ENCODE measurements around the gene RCBTB1.
"Not testable (repeated sequence)": the region's sequence is repeated elsewhere in the genome, so short reads cannot be mapped to it uniquely, and the experiment has no call there.

RCBTB1 gene

DNA sequence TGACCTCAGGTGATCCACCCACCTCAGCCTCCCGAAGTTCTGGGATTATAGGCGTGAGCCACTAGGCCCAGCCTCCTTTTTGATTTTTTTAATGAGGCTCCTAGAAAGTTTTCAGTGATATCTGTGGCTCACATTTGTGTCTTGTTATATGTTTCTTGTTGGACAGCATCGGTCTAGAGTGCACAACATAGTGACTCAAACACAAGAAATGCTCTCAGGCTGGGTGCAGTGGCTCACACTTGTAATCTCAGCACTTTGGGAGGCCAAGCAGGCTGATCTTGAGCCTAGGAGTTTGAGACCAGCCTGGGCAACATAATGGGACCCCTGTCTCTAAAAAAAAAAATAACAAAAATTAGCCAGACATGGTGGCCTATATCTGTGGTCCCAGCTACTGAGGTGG, 81.4 kb downstream of the RCBTB1 start:
- DNase-seq = no peak

DNA sequence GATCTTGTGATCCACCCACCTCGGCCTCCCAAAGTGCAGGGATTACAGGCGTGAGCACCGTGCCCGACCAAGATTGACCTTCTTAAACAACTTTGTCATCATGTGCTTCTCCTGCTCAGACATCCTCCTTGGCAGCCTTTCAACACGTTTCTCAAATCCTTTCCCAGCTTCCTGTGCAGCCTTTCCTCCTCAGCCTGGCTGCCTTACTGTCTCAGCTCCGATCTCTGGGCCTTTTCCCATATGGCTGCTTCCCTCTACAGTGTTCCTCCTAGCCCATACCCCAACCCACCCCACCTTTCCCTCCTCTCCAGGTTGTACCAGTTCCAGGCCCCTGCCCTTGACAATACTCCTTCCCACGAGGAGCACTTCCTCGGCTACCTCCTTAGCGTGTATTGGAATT, 82.4 kb downstream of the RCBTB1 start:
- no peak for DNase-seq

DNA sequence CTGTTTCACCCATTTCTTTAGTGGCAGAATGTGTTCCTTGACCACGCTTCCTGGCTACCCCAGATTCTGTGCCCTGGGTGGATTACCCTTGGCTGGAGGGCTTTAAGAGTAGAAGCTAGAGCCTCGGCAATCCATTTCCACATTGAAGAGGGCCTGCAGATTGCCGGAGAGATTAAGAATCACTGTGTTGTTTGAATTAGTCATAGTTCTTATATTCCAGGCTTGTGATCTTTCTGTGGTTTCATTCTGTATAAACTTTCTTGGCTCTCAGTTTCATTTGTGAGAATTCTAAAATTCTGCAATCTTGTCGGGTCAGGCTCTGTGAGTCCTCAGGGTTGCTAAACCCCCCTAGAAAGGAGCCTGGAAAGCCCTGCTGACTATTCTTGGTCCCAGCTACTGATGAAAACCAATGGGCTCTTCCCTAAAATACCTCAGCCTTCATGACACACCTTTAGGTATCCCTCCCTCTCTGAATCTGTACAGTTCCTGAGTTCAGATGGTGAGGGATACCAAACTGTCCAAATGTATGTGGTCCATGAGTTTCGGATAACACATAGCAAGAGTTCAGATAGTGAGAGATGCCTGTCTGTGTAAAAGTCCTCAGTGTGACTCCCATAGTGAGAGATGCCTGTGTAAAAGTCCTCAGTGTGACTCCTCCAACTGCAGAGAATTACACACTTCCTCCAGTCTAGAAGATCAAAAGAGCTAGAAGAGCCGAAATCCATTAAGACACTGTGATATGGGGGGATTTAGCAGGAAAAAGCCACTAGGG, 85.3 kb downstream of the RCBTB1 start:
- no peak for DNase-seq

DNA sequence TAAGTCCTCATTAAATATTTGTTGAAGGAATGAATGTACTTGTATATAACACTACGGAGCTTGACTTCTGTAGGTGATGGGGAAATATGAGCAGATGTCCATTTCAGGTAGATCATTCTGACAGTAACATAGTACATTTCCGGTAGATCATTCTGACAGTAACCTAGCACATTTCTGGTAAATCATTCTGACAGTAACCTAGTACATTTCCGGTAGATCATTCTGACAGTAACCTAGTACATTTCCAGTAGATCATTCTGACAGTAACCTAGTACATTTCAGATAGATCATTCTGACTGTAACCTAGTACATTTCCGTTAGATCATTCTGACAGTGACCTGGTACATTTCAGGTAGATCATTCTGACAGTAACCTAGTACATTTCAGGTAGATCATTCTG, 87.2 kb downstream of the RCBTB1 start:
- DNase-seq = no peak

DNA sequence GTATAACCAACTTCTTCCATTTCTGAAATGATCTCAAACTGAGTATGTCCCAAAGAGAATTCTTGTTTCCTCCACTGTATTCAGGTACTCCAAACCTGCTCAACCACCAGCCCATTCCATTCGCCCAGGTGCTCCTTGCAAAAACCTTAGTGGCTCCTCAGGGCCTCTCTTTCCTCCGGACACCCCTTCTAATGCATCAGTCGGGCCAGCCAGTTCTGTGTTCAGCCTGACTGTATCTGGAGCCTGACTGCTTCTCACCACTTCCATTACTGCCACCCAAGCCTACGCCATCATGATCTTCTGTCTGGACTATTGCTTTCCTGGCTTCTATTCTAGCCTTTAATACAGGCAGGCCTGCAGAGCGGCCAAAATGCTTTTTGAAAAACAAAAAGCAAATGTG, 88.1 kb downstream of the RCBTB1 start:
- DNase-seq = no peak

DNA sequence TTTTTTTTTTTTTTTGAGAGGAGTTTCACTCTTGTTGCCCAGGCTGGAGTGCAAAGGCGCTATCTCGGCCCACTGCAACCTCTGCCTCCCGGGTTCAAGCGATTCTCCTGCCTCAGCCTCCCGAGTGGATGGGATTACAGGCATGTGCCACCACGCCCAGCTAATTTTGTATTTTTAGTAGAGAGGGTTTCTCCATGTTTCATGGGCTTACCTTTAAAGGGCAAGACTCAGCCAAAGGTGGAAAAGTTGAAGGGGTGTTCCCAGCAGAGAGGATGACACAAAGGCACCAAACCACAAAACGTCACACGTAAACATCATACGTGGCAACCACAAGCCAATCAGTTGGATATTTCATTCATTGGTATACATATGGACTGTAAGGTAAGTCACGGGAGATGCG, 88.5 kb downstream of the RCBTB1 start:
- DNase-seq = not testable (repeated sequence)

DNA sequence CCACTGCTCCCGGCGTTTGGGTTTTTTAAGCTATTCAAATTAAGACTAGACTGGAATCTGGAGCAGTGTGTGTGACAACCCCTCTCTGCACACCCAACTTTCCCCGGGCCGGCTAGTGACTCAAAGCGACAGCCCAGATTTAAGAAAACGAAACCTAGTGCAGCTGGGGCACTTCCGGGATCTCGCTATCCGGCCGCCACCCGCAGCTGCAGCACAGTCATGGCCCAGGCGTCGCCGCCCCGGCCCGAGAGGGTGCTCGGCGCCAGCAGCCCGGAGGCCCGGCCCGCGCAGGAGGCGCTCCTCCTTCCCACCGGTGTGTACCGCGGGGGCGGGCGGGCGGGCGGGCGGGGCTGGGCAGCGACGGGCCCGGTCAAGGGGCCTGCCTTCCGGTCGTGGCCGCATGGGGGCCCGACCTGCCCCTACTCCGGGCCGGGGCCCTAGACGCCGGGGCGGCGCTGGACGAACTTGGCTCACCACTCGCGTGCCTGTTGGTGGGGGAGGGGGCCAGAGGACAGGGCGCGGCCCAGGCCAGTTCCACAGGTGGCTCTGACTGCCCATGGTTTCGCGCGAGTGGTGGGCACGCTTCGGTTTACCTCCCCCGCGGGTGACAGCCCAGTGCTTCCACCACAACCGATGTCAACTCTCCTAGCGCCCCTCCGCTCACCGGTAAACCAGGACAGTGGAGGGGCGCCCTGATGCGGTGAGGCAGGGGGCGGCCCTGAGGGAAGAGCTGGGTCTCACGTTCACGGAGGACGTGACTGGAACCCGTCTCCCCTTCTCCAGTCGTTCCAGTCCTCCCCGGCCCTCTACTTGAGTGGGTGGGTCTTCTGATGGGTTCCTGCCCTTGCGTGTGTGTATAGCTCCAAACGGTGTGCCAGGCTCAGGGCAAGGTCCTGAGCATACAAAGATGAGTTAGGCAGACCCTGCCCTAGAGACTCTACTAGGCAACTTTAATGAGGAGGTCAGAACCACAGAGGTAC, 89.3 kb downstream of the RCBTB1 start, which contains the start of gene PHF11:
PHF11 (plus strand) TSS at position 171 of the 980 bp plus-strand sequence; CDS start at position 220, 49 bp downstream.
- DNase-seq = peak; percentile 73 to 81

DNA sequence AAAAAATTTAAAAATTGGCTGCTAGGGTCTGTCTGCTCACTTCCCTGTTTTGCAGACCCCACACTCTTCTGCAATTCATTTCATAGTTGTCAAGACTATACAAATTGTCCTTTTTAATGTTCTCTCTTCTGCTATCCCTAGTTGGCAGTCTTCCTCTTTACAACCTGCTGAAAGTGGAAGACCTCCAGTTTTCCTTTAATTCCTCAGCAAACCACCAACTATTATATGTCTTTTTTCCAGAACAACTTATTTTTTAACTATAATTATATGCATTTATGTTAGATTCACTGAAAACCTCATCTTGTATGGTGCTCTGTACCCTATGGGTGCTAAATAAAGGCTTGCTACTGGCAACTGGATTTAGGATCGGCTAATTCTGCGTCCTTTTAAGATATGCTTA, 90.7 kb downstream of the RCBTB1 start:
- DNase-seq = peak in 1 of 2 donors; percentile 19

DNA sequence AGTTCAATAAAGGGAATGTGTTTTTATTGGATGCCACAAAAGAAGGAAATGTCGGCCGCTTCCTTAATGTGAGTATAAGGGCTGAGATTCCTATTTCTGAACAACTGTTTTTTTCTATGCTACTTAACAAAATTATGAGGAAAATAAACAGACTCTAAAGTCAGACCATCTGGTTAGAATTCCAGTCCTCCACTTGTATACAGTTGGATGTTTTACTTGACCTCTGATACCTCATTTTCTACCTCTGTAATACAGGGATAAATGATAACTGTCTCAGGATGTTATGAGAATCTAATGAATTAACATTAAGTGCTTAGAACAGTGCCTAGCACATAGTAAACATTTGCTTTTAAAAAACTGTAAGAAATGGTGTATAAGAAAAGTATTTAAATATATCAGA, 96.8 kb downstream of the RCBTB1 start:
- DNase-seq = no peak

Data from inflammatory macrophage (primary cell).